Left forelimb (tissue), 1 donor: Measurements from ENCODE around the gene FRMD4B.

ENCODE experiments used
- DNase-seq: peaks from one replicate; pipeline ENCODE4 v3.0.0-alpha.2; 2018; ENCODE audit warnings: low spot score

The FRMD4B gene

GRCh38 chr3:69322158-69322509, 63.8 kb downstream of the FRMD4B start:
- no peak for DNase-seq

- DNase-seq = no peak
These were observed 64.4 kb downstream of the FRMD4B start for GRCh38 chr3:69321301-69322157.

- no peak for DNase-seq
These were observed 65.0 kb downstream of the FRMD4B start for GRCh38 chr3:69320871-69321271.

GRCh38 chr3:69319652-69320051, 66.2 kb downstream of the FRMD4B start:
- no peak for DNase-seq

- DNase-seq = no peak
These were observed 67.5 kb downstream of the FRMD4B start for GRCh38 chr3:69318410-69318809.

GRCh38 chr3:69313251-69313650, 72.6 kb downstream of the FRMD4B start:
- no peak for DNase-seq

GRCh38 chr3:69309814-69310213, 76.1 kb downstream of the FRMD4B start:
- DNase-seq = no peak

- no peak for DNase-seq
These were observed 79.4 kb downstream of the FRMD4B start for GRCh38 chr3:69306239-69307185.

GRCh38 chr3:69305011-69305410, 80.9 kb downstream of the FRMD4B start:
- no peak for DNase-seq

- no peak for DNase-seq
These were observed 81.5 kb downstream of the FRMD4B start for GRCh38 chr3:69304396-69304795.

- DNase-seq = no peak
These were observed 85.6 kb downstream of the FRMD4B start for GRCh38 chr3:69300296-69300695.

GRCh38 chr3:69299344-69299743, 86.5 kb downstream of the FRMD4B start:
- no peak for DNase-seq

- no peak for DNase-seq
These were observed 88.4 kb downstream of the FRMD4B start for GRCh38 chr3:69297501-69297900.

- no peak for DNase-seq
These were observed 88.9 kb downstream of the FRMD4B start for GRCh38 chr3:69296995-69297394.

- no peak for DNase-seq
These were observed 91.7 kb downstream of the FRMD4B start for GRCh38 chr3:69294014-69294766.

- no peak for DNase-seq
These were observed 92.8 kb downstream of the FRMD4B start for GRCh38 chr3:69292959-69293574.

- no peak for DNase-seq
These were observed 93.7 kb downstream of the FRMD4B start for GRCh38 chr3:69292185-69292584.

GRCh38 chr3:69290430-69290829, 95.5 kb downstream of the FRMD4B start:
- DNase-seq = no peak

- no peak for DNase-seq
These were observed 95.9 kb downstream of the FRMD4B start for GRCh38 chr3:69290006-69290405.

GRCh38 chr3:69288161-69288895, 97.6 kb downstream of the FRMD4B start:
- DNase-seq = no peak
